Endothelial cell of umbilical vein (primary cell): ENCODE results near the gene PPM1L. TPM values are rescaled to one million over a fixed set of nuclear protein-coding genes. Genes with fewer than 3 reads are reported as not detected.
"Not testable (repeated sequence)": the region's sequence is repeated elsewhere in the genome, so short reads cannot be mapped to it uniquely, and the experiment has no call there.

ENCODE experiments used
- BruUV-seq: library from RNA; stranded (reverse); fragments of 400-500 nt; replicated peaks from 2 replicates; lab custom pipeline; 2021; lab: Mats Ljungman, UMichigan
- CTCF ChIA-PET: fragments of 300-600, 350-600 bp; sonication (Branson Sonifier 250); formaldehyde crosslinking; loops from one replicate; lab custom pipeline; 2021; ENCODE audit warnings: antibody characterized with exemption, inconsistent platforms; lab: Charles Lee
- POLR2A ChIA-PET: fragments of 300-600, 350-600 bp; sonication (Branson Sonifier 250); formaldehyde crosslinking; loops from one replicate; lab custom pipeline; 2021; ENCODE audit warnings: antibody characterized with exemption, inconsistent platforms; lab: Charles Lee
- DNase-seq: peaks from one replicate; pipeline ENCODE4 v3.0.0-alpha.2; 2011; ENCODE audit warnings: low read depth, low spot score
- FAIRE-seq: peaks from 2 replicates; lab custom pipeline; 2011; peaks lifted over from hg19 to GRCh38; lab: Jason Lieb, UNC
- H2AFZ ChIP-seq: 2 replicates; pipeline ENCODE4 v1.6.0; 2012; ENCODE audit warnings: low read depth, low read length, control low read depth, inconsistent platforms
- H3K27ac ChIP-seq: 2 replicates; pipeline ENCODE4 v1.5.1; 2011; ENCODE audit warnings: low read depth, mild to moderate bottlenecking, control low read depth, low read length, moderate library complexity; ENCODE audit not compliant: insufficient read depth
- H3K27me3 ChIP-seq, 2 experiments: 2 replicates each; pipeline versions ENCODE4 v1.6.0 to v1.6.1; 2011; ENCODE audit warnings: low read length in 2 of 2, mixed read lengths in 1 of 2; ENCODE audit not compliant: control insufficient read depth in 2 of 2, insufficient read depth in 2 of 2
- H3K36me3 ChIP-seq, 2 experiments: 2 replicates in 1 of 2; 3 replicates in 1 of 2; pipeline ENCODE4 v1.5.1; 2011; ENCODE audit warnings: low read length in 2 of 2, mild to moderate bottlenecking in 1 of 2, moderate library complexity in 1 of 2; ENCODE audit not compliant: control insufficient read depth in 2 of 2, insufficient read depth in 2 of 2; ENCODE audit errors: extremely low read depth in 1 of 2
- H3K4me1 ChIP-seq: 3 replicates; pipeline ENCODE4 v1.5.1; 2011; ENCODE audit warnings: mild to moderate bottlenecking, low read length; ENCODE audit not compliant: control insufficient read depth, insufficient read depth; ENCODE audit errors: extremely low read depth
- H3K4me2 ChIP-seq: 2 replicates; pipeline ENCODE4 v1.6.1; 2011; ENCODE audit warnings: low read length, control low read depth, mixed read lengths; ENCODE audit not compliant: insufficient read depth
- H3K4me3 ChIP-seq, 3 experiments: fragments of 200-600 bp in 1 of 3; sonication (generic), shearing (Covaris generic) in 1 of 3; replicated peaks in 1 of 3; 2 replicates each; pipeline ENCODE4 v1.5.1; 2011 to 2016; ENCODE audit warnings: control low read depth in 3 of 3, low read length in 3 of 3, mild to moderate bottlenecking in 2 of 3, inconsistent platforms in 1 of 3, low read depth in 1 of 3, moderate library complexity in 1 of 3; ENCODE audit not compliant: insufficient read depth in 1 of 3
- H3K79me2 ChIP-seq: 2 replicates; pipeline ENCODE4 v1.6.0; 2012; ENCODE audit warnings: low read length, inconsistent platforms; ENCODE audit not compliant: control insufficient read depth, insufficient read depth
- H3K9ac ChIP-seq: replicated peaks from 2 replicates; pipeline ENCODE3; 2011; ENCODE audit warnings: low read length, control low read depth; ENCODE audit not compliant: insufficient read depth; ENCODE audit errors: extremely low read depth
- H3K9me1 ChIP-seq: replicated peaks from 3 replicates; pipeline ENCODE4 v1.6.0; 2011; ENCODE audit warnings: mild to moderate bottlenecking, low read length; ENCODE audit not compliant: control insufficient read depth, insufficient read depth; ENCODE audit errors: extremely low read depth
- H3K9me3 ChIP-seq: replicated peaks from 2 replicates; pipeline ENCODE4 v1.5.1; 2012; ENCODE audit warnings: low read length, inconsistent platforms; ENCODE audit not compliant: control insufficient read depth, insufficient read depth
- H4K20me1 ChIP-seq: replicated peaks from 2 replicates; pipeline ENCODE3; 2011; ENCODE audit warnings: mild to moderate bottlenecking, low read length; ENCODE audit not compliant: control insufficient read depth, insufficient read depth; ENCODE audit errors: extremely low read depth
- POLR2A ChIP-seq: IDR thresholded peaks from 2 replicates; pipeline ENCODE4 v1.6.1; 2012; ENCODE audit warnings: low read depth, mild to moderate bottlenecking, control low read depth, low read length
- dilution Hi-C: fragments of 300-500 bp; cut with MboI; formaldehyde crosslinking; loops from one replicate; pipeline ENCODE4 v1.15.0; 2019; ENCODE audit warnings: low sequenced_read_pairs; ENCODE audit not compliant: extremely low pct_ligation_motif_present
- intact Hi-C: fragments of 100-400 bp; cut with micrococcal nuclease; formaldehyde crosslinking; loops from one replicate; pipeline ENCODE4 v1.10.0; 2022
- polyA plus RNA-seq, 4 experiments: library from polyadenylated mRNA; depleted of rRNA in 3 of 4; stranded (reverse) in 3 of 4; unstranded in 1 of 4; fragments of >200 nt; gene quantifications; 2 replicates each; pipeline versions ENCODE4 v1.2.1 to v1.2.3, GENCODE V29; 2011 to 2012; ENCODE audit warnings: missing spikeins in 1 of 4
- total RNA-seq: library from RNA; stranded (reverse); gene quantifications from 2 replicates; pipeline ENCODE4 v1.2.3, GENCODE V29; 2021

The PPM1L gene
- total and polyA plus RNA-seq, 2 donors (not counting 3 experiments of a cell fraction or from before 2014, with no cell fraction given), result 0.63 to 2.9 TPM

GRCh38 chr3:161008086-161008485 lies 252.1 kb downstream of the PPM1L start:
- FAIRE-seq, result no peak
- BruUV-seq, result no TSS peak
- ChIA-PET POLR2A (no interaction called here), CTCF (no interaction called here)
- intact Hi-C loops, result no loop called here
- Histone ChIP-seq H3K4me2 (no peak overlapping the region), H3K36me3 (no peaks in the 10 kb centered on the region), H3K9me3 (no peaks in the 10 kb centered on the region), H3K9ac (no peak overlapping the region), H3K27me3 (no peaks in the 10 kb centered on the region), H4K20me1 (no peaks in the 10 kb centered on the region), H3K27ac (no peak overlapping the region), H3K4me1 (no peaks in the 10 kb centered on the region), H3K9me1 (no peaks in the 10 kb centered on the region), H2AFZ (no peak overlapping the region), H3K4me3 (no peak overlapping the region), H3K79me2 (no peaks in the 10 kb centered on the region)
- DNase-seq, result no peak
- dilution Hi-C loops, result no loop called here
- TF ChIP-seq POLR2A, result no peak

- H3K27ac ChIP-seq, POLR2A ChIA-PET, CTCF ChIA-PET, DNase-seq, dilution Hi-C loops, FAIRE-seq, H3K4me3 ChIP-seq, H3K9me1 ChIP-seq, H4K20me1 ChIP-seq, H3K9me3 ChIP-seq, H3K4me1 ChIP-seq, intact Hi-C loops, BruUV-seq, H2AFZ ChIP-seq, H3K36me3 ChIP-seq, H3K27me3 ChIP-seq, H3K9ac ChIP-seq, H3K4me2 ChIP-seq, H3K79me2 ChIP-seq: not testable (repeated sequence)
Measured at GRCh38 chr3:161010151-161010550, 254.1 kb downstream of the PPM1L start.
